Breast epithelium (tissue), 4 donors: Measurements from ENCODE around the gene ASB4. TPM values are rescaled to one million over a fixed set of nuclear protein-coding genes. Genes with fewer than 3 reads are reported as not detected.
"Not testable (repeated sequence)": the region's sequence is repeated elsewhere in the genome, so short reads cannot be mapped to it uniquely, and the experiment has no call there.

Experiments used
- DNase-seq, 2 donors: peaks; one replicate each; pipeline ENCODE4 v3.0.0-alpha.2; 2019; ENCODE audit warnings: low spot score in 2 of 2
- H3K27ac ChIP-seq, 2 donors: fragments of 200-600 bp; sonication (generic) in 1 of 2; one replicate each; pipeline ENCODE4 v1.5.1; 2016 to 2019; ENCODE audit warnings: mild to moderate bottlenecking in 1 of 2
- H3K27me3 ChIP-seq, 2 donors: fragments of 200-600 bp; sonication (generic) in 1 of 2; one replicate each; pipeline versions ENCODE4 v1.5.1 to v1.6.0; 2017 to 2019; ENCODE audit warnings: control low read depth in 1 of 2, mild to moderate bottlenecking in 1 of 2
- H3K36me3 ChIP-seq: fragments of 200-600 bp; one replicate; pipeline ENCODE4 v1.5.1; 2019
- H3K4me1 ChIP-seq, 2 donors: fragments of 200-600 bp; sonication (generic); one replicate each; pipeline ENCODE4 v1.5.1; 2016 to 2019; ENCODE audit warnings: control low read depth in 1 of 2
- H3K4me3 ChIP-seq, 3 donors: fragments of 200-600 bp; sonication (generic); 1 replicate in 2 of 3; 2 replicates in 1 of 3; pipeline ENCODE4 v1.5.1; 2016 to 2019; ENCODE audit warnings: mild to moderate bottlenecking in 3 of 3, moderate library complexity in 2 of 3
- H3K9me3 ChIP-seq, 2 donors: fragments of 200-600 bp; sonication (generic) in 1 of 2; one replicate each; pipeline ENCODE4 v1.5.1; 2016 to 2019; ENCODE audit warnings: control low read depth in 1 of 2
- CTCF ChIP-seq, 3 donors: fragments of 450-650 bp; IDR thresholded peaks; one replicate each; pipeline ENCODE4 v1.5.1; 2016 to 2017; ENCODE audit warnings: antibody characterized with exemption in 3 of 3, mild to moderate bottlenecking in 3 of 3, moderate library complexity in 3 of 3
- POLR2A ChIP-seq: fragments of 450-650 bp; IDR thresholded peaks from one replicate; pipeline ENCODE4 v1.6.1; 2016; ENCODE audit warnings: antibody characterized with exemption, mild to moderate bottlenecking, moderate library complexity
- POLR2AphosphoS5 ChIP-seq, 3 donors: sonication (generic); formaldehyde crosslinking; IDR thresholded peaks; one replicate each; pipeline ENCODE4 v1.6.1; 2017; ENCODE audit warnings: antibody characterized with exemption in 3 of 3
- intact Hi-C: fragments of 100-400 bp; cut with DNase I; formaldehyde crosslinking; loops from one replicate; pipeline ENCODE4 v1.15.1; 2023; ENCODE audit warnings: low total_unique reads
- total RNA-seq, 3 donors: library from RNA; depleted of rRNA; stranded (reverse); fragments of >200 nt; gene quantifications; one replicate each; pipeline ENCODE4 v1.1.0, GENCODE V29; 2016

Gene ASB4
- total RNA-seq, 3 donors from 2014 or later: 0.16 to 0.33 (median 0.29) TPM

- Histone ChIP-seq H3K27me3 (no peaks in the 10 kb centered on the region), H3K4me3 (no peak overlapping the region), H3K27ac (no peak overlapping the region), H3K4me1 (no peaks in the 10 kb centered on the region), H3K9me3 (no peaks in the 10 kb centered on the region), H3K36me3 (no peaks in the 10 kb centered on the region)
- TF ChIP-seq CTCF (IDR thresholded peaks at IDR 0.05) (no peak), POLR2A (no peak), POLR2AphosphoS5 (IDR thresholded peaks at IDR 0.05) (no peak)
- no peak for DNase-seq
- intact Hi-C loops: no loop called here
Observed at GRCh38 chr7:95502403-95502802, 16.7 kb downstream of the ASB4 start.

- DNase-seq: no peak
- H3K4me3 ChIP-seq: no peak overlapping the region
- no peaks in the 10 kb centered on the region for H3K9me3 ChIP-seq
- H3K36me3 ChIP-seq: no peaks in the 10 kb centered on the region
- intact Hi-C loops: no loop called here
- no peaks in the 10 kb centered on the region for H3K27me3 ChIP-seq
- TF ChIP-seq CTCF (IDR thresholded peaks at IDR 0.05) (no peak), POLR2A (no peak), POLR2AphosphoS5 (IDR thresholded peaks at IDR 0.05) (no peak)
- no peaks in the 10 kb centered on the region for H3K4me1 ChIP-seq
- no peak overlapping the region for H3K27ac ChIP-seq
Observed at GRCh38 chr7:95503271-95504131, 17.8 kb downstream of the ASB4 start.

GRCh38 chr7:95504132-95504588, 18.4 kb downstream of the ASB4 start:
- H3K4me3 ChIP-seq, H3K9me3 ChIP-seq, H3K27ac ChIP-seq, intact Hi-C loops, H3K36me3 ChIP-seq, H3K27me3 ChIP-seq, H3K4me1 ChIP-seq, DNase-seq: not testable (repeated sequence)

GRCh38 chr7:95508780-95509179, 23.0 kb downstream of the ASB4 start:
- intact Hi-C loops: no loop called here
- Histone ChIP-seq H3K4me3 (no peak overlapping the region), H3K36me3 (no peaks in the 10 kb centered on the region), H3K4me1 (no peaks in the 10 kb centered on the region), H3K27ac (no peak overlapping the region), H3K9me3 (no peaks in the 10 kb centered on the region), H3K27me3 (no peaks in the 10 kb centered on the region)
- DNase-seq: no peak
- no peak for TF ChIP-seq CTCF (IDR thresholded peaks at IDR 0.05)
- TF ChIP-seq POLR2AphosphoS5 (IDR thresholded peaks at IDR 0.05): no peak
- no peak for TF ChIP-seq POLR2A

GRCh38 chr7:95509199-95509598, 23.5 kb downstream of the ASB4 start:
- no peak overlapping the region for H3K27ac ChIP-seq
- no peaks in the 10 kb centered on the region for H3K4me1 ChIP-seq
- no peaks in the 10 kb centered on the region for H3K27me3 ChIP-seq
- no peaks in the 10 kb centered on the region for H3K36me3 ChIP-seq
- no peak for TF ChIP-seq POLR2A
- TF ChIP-seq POLR2AphosphoS5 (IDR thresholded peaks at IDR 0.05): no peak
- TF ChIP-seq CTCF (IDR thresholded peaks at IDR 0.05): no peak
- intact Hi-C loops: no loop called here
- no peak overlapping the region for H3K4me3 ChIP-seq
- no peaks in the 10 kb centered on the region for H3K9me3 ChIP-seq
- no peak for DNase-seq
